H1 (cell line): ENCODE data around the gene GPD1L. TPM values are rescaled to one million over a fixed set of nuclear protein-coding genes. Genes with fewer than 3 reads are reported as not detected.

ENCODE experiments used
- CTCF ChIA-PET: fragments of 300-600 bp; sonication (Branson Sonifier 250); formaldehyde crosslinking; loops from one replicate; lab custom pipeline; 2021; ENCODE audit not compliant: partially characterized antibody; lab: Charles Lee
- POLR2A ChIA-PET: fragments of 300-600 bp; sonication (Branson Sonifier 250); formaldehyde crosslinking; loops from one replicate; lab custom pipeline; 2021; ENCODE audit warnings: inconsistent platforms; ENCODE audit not compliant: partially characterized antibody; lab: Charles Lee
- DNase-seq, 2 experiments: peaks; one replicate each; pipeline versions ENCODE4 v3.0.0 to v3.0.0-alpha.2; 2010 to 2022; ENCODE audit warnings: low spot score in 2 of 2, low read depth in 1 of 2, mixed read lengths in 1 of 2
- FAIRE-seq: peaks from 2 replicates; lab custom pipeline; 2011; peaks lifted over from hg19 to GRCh38; lab: Jason Lieb, UNC
- H2AFZ ChIP-seq: 2 replicates; pipeline ENCODE4 v1.8.1; 2012; ENCODE audit warnings: low read length, inconsistent platforms
- H2AK5ac ChIP-seq: 2 replicates; pipeline ENCODE4 v1.6.1; 2013; ENCODE audit warnings: low read depth, low read length
- H2BK120ac ChIP-seq: replicated peaks from 2 replicates; pipeline ENCODE3; 2013; ENCODE audit warnings: low read depth, low read length, inconsistent platforms
- H2BK12ac ChIP-seq: 2 replicates; pipeline ENCODE4 v1.6.1; 2013; ENCODE audit warnings: low read depth, low read length
- H2BK15ac ChIP-seq: 2 replicates; pipeline ENCODE4 v1.6.1; 2013; ENCODE audit warnings: low read length
- H2BK20ac ChIP-seq: 2 replicates; pipeline ENCODE4 v1.6.1; 2013; ENCODE audit warnings: low read length
- H2BK5ac ChIP-seq: 2 replicates; pipeline ENCODE4 v1.6.1; 2013; ENCODE audit warnings: low read depth, low read length
- H3K14ac ChIP-seq: 2 replicates; pipeline ENCODE4 v1.6.1; 2013; ENCODE audit warnings: inconsistent platforms; ENCODE audit not compliant: insufficient read length
- H3K18ac ChIP-seq: 2 replicates; pipeline ENCODE4 v1.6.1; 2013; ENCODE audit warnings: low read length; ENCODE audit errors: extremely low read depth
- H3K23ac ChIP-seq: 2 replicates; pipeline ENCODE4 v1.6.1; 2013; ENCODE audit warnings: inconsistent platforms; ENCODE audit not compliant: insufficient read length
- H3K23me2 ChIP-seq: 2 replicates; pipeline ENCODE4 v1.6.1; 2013; ENCODE audit warnings: low read depth, low read length
- H3K27ac ChIP-seq: 2 replicates; pipeline ENCODE4 v1.6.1; 2011; ENCODE audit warnings: low read depth, low read length, inconsistent platforms
- H3K27me3 ChIP-seq, 4 experiments: replicated peaks in 1 of 4; 1 replicate in 1 of 4; 2 replicates in 3 of 4; pipeline versions ENCODE4 v1.6.1 to v1.8.1; 2011 to 2013; ENCODE audit warnings: low read length in 3 of 4, mild to moderate bottlenecking in 3 of 4, inconsistent platforms in 2 of 4, mixed read lengths in 2 of 4, moderate library complexity in 1 of 4; ENCODE audit not compliant: control insufficient read depth in 3 of 4, insufficient read depth in 3 of 4; ENCODE audit errors: extremely low read depth in 1 of 4
- H3K36me3 ChIP-seq, 4 experiments: 2 replicates each; pipeline versions ENCODE4 v1.6.1 to v1.8.1; 2011 to 2013; ENCODE audit warnings: mild to moderate bottlenecking in 4 of 4, low read length in 3 of 4, moderate library complexity in 2 of 4, control low read depth in 1 of 4, inconsistent platforms in 1 of 4; ENCODE audit not compliant: insufficient read depth in 4 of 4, control insufficient read depth in 2 of 4
- H3K4ac ChIP-seq: replicated peaks from 2 replicates; pipeline ENCODE3; 2013; ENCODE audit warnings: low read length, low read depth, mixed read lengths, inconsistent platforms; ENCODE audit not compliant: insufficient read length
- H3K4me1 ChIP-seq, 4 experiments: replicated peaks in 1 of 4; 1 replicate in 1 of 4; 2 replicates in 3 of 4; pipeline versions ENCODE4 v1.6.1 to v1.8.1; 2011 to 2013; ENCODE audit warnings: low read length in 3 of 4, inconsistent platforms in 2 of 4, mixed read lengths in 1 of 4; ENCODE audit not compliant: insufficient read depth in 4 of 4, control insufficient read depth in 3 of 4
- H3K4me2 ChIP-seq, 2 experiments: 2 replicates each; pipeline versions ENCODE4 v1.6.1 to v1.8.1; 2011 to 2013; ENCODE audit warnings: low read depth in 2 of 2, low read length in 2 of 2, control low read depth in 1 of 2, inconsistent platforms in 1 of 2, mild to moderate bottlenecking in 1 of 2; ENCODE audit not compliant: insufficient read depth in 1 of 2
- H3K4me3 ChIP-seq, 4 experiments: fragments of 200-600, 300-600 bp in 1 of 4; sonication (generic), shearing (Covaris generic), sonication (Bioruptor Twin) in 1 of 4; 2 replicates each; pipeline versions ENCODE4 v1.5.1 to v1.8.1; 2011 to 2016; ENCODE audit warnings: low read length in 4 of 4, low read depth in 3 of 4, control low read depth in 2 of 4, inconsistent platforms in 2 of 4, mild to moderate bottlenecking in 2 of 4, mixed read lengths in 1 of 4, moderate library complexity in 1 of 4; ENCODE audit not compliant: insufficient read depth in 2 of 4; ENCODE audit errors: extremely low read depth in 1 of 4
- H3K56ac ChIP-seq: replicated peaks from 2 replicates; pipeline ENCODE3; 2013; ENCODE audit warnings: low read depth, mild to moderate bottlenecking, mixed read lengths, low read length, inconsistent platforms; ENCODE audit not compliant: insufficient read length
- H3K79me1 ChIP-seq: 2 replicates; pipeline ENCODE4 v1.6.1; 2013; ENCODE audit warnings: low read depth, low read length, control low read depth
- H3K79me2 ChIP-seq, 2 experiments: 2 replicates each; pipeline versions ENCODE4 v1.6.1 to v1.8.1; 2012 to 2013; ENCODE audit warnings: low read length in 2 of 2, mild to moderate bottlenecking in 2 of 2, inconsistent platforms in 1 of 2; ENCODE audit not compliant: insufficient read depth in 2 of 2, control insufficient read depth in 1 of 2
- H3K9ac ChIP-seq, 4 experiments: replicated peaks in 1 of 4; 1 replicate in 1 of 4; 2 replicates in 3 of 4; pipeline versions ENCODE4 v1.6.1 to v1.8.1; 2011 to 2013; ENCODE audit warnings: low read depth in 3 of 4, low read length in 3 of 4, control low read depth in 2 of 4, mild to moderate bottlenecking in 2 of 4, moderate library complexity in 2 of 4, inconsistent platforms in 1 of 4; ENCODE audit errors: extremely low read depth in 1 of 4
- H3K9me3 ChIP-seq, 2 experiments: 2 replicates each; pipeline versions ENCODE4 v1.6.1 to v1.8.1; 2012 to 2013; ENCODE audit warnings: mild to moderate bottlenecking in 2 of 2, moderate library complexity in 2 of 2, control low read depth in 1 of 2, inconsistent platforms in 1 of 2, low read depth in 1 of 2, low read length in 1 of 2, mixed read lengths in 1 of 2; ENCODE audit not compliant: insufficient read depth in 2 of 2
- H4K20me1 ChIP-seq, 2 experiments: replicated peaks in 1 of 2; 2 replicates each; pipeline versions ENCODE3 to v1.8.1; 2011 to 2013; ENCODE audit warnings: inconsistent platforms in 2 of 2, low read length in 2 of 2, mild to moderate bottlenecking in 1 of 2; ENCODE audit not compliant: insufficient read depth in 2 of 2, control insufficient read depth in 1 of 2
- H4K5ac ChIP-seq: 2 replicates; pipeline ENCODE4 v1.6.1; 2013; ENCODE audit warnings: low read length, low read depth, mixed read lengths, inconsistent platforms; ENCODE audit not compliant: insufficient read length
- H4K8ac ChIP-seq: 2 replicates; pipeline ENCODE4 v1.8.0; 2013; ENCODE audit warnings: mild to moderate bottlenecking, moderate library complexity, low read length, inconsistent platforms; ENCODE audit not compliant: insufficient read depth; ENCODE audit errors: extremely low read depth
- H4K91ac ChIP-seq: replicated peaks from 2 replicates; pipeline ENCODE3; 2013; ENCODE audit warnings: low read length, mixed read lengths, inconsistent platforms; ENCODE audit not compliant: insufficient read length
- KDM4A ChIP-seq: IDR thresholded peaks from one replicate; pipeline ENCODE4 v1.7.1; 2012; ENCODE audit warnings: low read depth, mild to moderate bottlenecking, moderate library complexity, low read length, inconsistent platforms; ENCODE audit not compliant: severe bottlenecking
- POU5F1 ChIP-seq: IDR thresholded peaks from 2 replicates; pipeline ENCODE4 v1.6.1; 2011; ENCODE audit warnings: low read depth, mild to moderate bottlenecking, low read length, moderate library complexity
- TBP ChIP-seq: IDR thresholded peaks from 2 replicates; pipeline ENCODE4 v1.6.1; 2011; ENCODE audit warnings: low read depth, low read length, improper control_type of control experiment
- WGBS, 2 experiments: shearing (Covaris generic) in 1 of 2; methylation state at CpG; one replicate each; pipeline versions ENCODE4 v1.1.6 to v1.1.7; 2013 to 2015; ENCODE audit warnings: low lambda C conversion rate in 2 of 2, mixed read lengths in 2 of 2, inconsistent platforms in 1 of 2, low coverage in 1 of 2, missing lambda C conversion rate in 1 of 2; ENCODE audit not compliant: insufficient replicate concordance in 2 of 2, insufficient coverage in 1 of 2, insufficient read length in 1 of 2; ENCODE audit errors: extremely low coverage in 1 of 2, missing lambda C conversion rate in 1 of 2; 5-methylcytosine and 5-hydroxymethylcytosine counted together
- polyA plus RNA-seq, 7 experiments: library from polyadenylated mRNA; depleted of rRNA in 3 of 7; stranded (reverse) in 5 of 7; unstranded in 2 of 7; fragments of >200 nt in 5 of 7; fragments of 200-250 nt in 2 of 7; gene quantifications; 1 replicate in 5 of 7; 2 replicates in 1 of 7; 4 replicates in 1 of 7; pipeline versions ENCODE4 v1.2.1 to v1.2.3, GENCODE V29; 2011 to 2013; ENCODE audit warnings: missing spikeins in 2 of 7, mixed read lengths in 2 of 7
- total RNA-seq: library from RNA; stranded (reverse); fragmentation: NEBNext Ultra II Directional; extraction: Animal tissue kit (Norgen Biotek cat#: 25700); gene quantifications from 2 replicates; pipeline ENCODE4 v1.2.1, GENCODE V29; 2021

GPD1L gene
- total and polyA plus RNA-seq, 2 of the 8 experiments (the other 6 are each of a cell fraction or from before 2014, with no cell fraction given): 2.4 to 8.4 TPM

DNA sequence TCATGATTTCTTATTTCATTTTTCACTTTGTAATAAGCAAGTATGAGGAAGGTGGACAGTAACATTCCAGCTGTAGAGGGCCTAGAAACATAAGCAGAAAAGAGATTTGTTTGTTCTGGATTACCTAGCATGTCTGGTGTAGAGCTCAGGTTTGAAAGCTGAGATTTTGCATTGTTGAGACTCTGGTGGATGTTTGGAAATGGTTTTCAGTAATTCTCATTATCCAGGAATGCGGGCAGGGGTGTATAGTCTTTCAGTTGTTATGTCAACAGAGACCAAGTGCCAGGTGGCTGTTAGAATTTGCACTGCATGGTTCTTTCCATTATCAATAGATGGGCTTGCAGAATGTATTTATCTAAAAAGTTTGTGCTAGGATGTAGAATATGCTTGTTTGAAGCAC is 10.9 kb downstream of the GPD1L start:
- ChIA-PET CTCF (interaction anchor here (0.7 to 1.9 kb wide), 4 partner anchors 37 to 155 kb away, joined by 3 to 8 read pairs (median 4); no protein-coding TSS in a partner anchor), POLR2A (no interaction called here)
- TF ChIP-seq POU5F1: no peak
- TF ChIP-seq KDM4A: no peak
- TF ChIP-seq TBP: no peak

More for the DNA sequence above, 10.9 kb downstream of the GPD1L start:
- Histone ChIP-seq H4K5ac (no peak overlapping the region), H3K18ac (no peak overlapping the region), H2BK5ac (no peak overlapping the region), H3K4me3 (no peak overlapping the region), H2BK120ac (no peak overlapping the region), H3K56ac (no peak overlapping the region), H3K79me1 (no peaks in the 10 kb centered on the region), H3K27me3 (no peaks in the 10 kb centered on the region), H4K8ac (no peak overlapping the region), H3K36me3 (no peaks in the 10 kb centered on the region), H3K79me2 (no peaks in the 10 kb centered on the region), H2BK15ac (no peak overlapping the region), H3K4ac (no peak overlapping the region), H3K23ac (no peak overlapping the region), H3K27ac (no peak overlapping the region), H3K23me2 (no peaks in the 10 kb centered on the region; the same call in 1 of the 2 replicates), H2BK20ac (no peak overlapping the region), H3K4me2 (no peak overlapping the region), H3K9me3 (no peaks in the 10 kb centered on the region), H3K4me1 (0 out of 7 replicates have a peak, but pooled peaks cover 0 to 2% (median 0%) of the 10 kb centered on the region in 4 experiments), H4K91ac (no peak overlapping the region), H3K9ac (no peak overlapping the region), H2AK5ac (no peak overlapping the region), H2BK12ac (no peak overlapping the region), H3K14ac (peak overlapping the region; percentile 48), H4K20me1 (no peaks in the 10 kb centered on the region), H2AFZ (no peak overlapping the region)
- DNase-seq (no peak), FAIRE-seq (no peak)
- WGBS, 2 experiments: 87% methylated on average over 1 of the region's 1 CpG; no CpG with 5 or more reads in 1 of the 2 experiments
